Activated CD4-positive, alpha-beta T cell treated with anti-CD3 and anti-CD28 coated beads for 36 hours (primary cell): ENCODE measurements around the gene BIN2. TPM values are rescaled to one million over a fixed set of nuclear protein-coding genes. Genes with fewer than 3 reads are reported as not detected.
"Not testable (repeated sequence)": the region's sequence is repeated elsewhere in the genome, so short reads cannot be mapped to it uniquely, and the experiment has no call there.

ENCODE experiments used
- ATAC-seq: fragments of 200-7000 bp; cut with Tn5 transposase; one replicate; pipeline ENCODE4 v1.10.0; 2021; ENCODE audit warnings: mild to moderate bottlenecking, moderate library complexity
- CTCF ChIA-PET: fragments of 350-600 bp; sonication (Branson Sonifier 250); formaldehyde crosslinking; loops from one replicate; lab custom pipeline; 2021; ENCODE audit warnings: antibody characterized with exemption; lab: Charles Lee
- POLR2A ChIA-PET: fragments of 350-600 bp; sonication (Branson Sonifier 250); formaldehyde crosslinking; loops from one replicate; lab custom pipeline; 2021; ENCODE audit warnings: antibody characterized with exemption, inconsistent platforms; lab: Charles Lee
- DNase-seq: peaks from one replicate; pipeline ENCODE4 v3.0.0-alpha.2; 2020
- H3K27ac Mint-ChIP-seq: one replicate; pipeline ENCODE4 v1.8.0; 2021; ENCODE audit warnings: mixed read lengths
- H3K27me3 Mint-ChIP-seq: one replicate; pipeline ENCODE4 v1.8.0; 2021; ENCODE audit warnings: mixed read lengths
- H3K36me3 Mint-ChIP-seq: one replicate; pipeline ENCODE4 v1.8.0; 2021; ENCODE audit warnings: low read depth, mixed read lengths
- H3K4me1 Mint-ChIP-seq: one replicate; pipeline ENCODE4 v1.8.0; 2021; ENCODE audit warnings: mixed read lengths
- H3K4me3 Mint-ChIP-seq: one replicate; pipeline ENCODE4 v1.8.0; 2021; ENCODE audit warnings: mild to moderate bottlenecking, moderate library complexity, mixed read lengths
- H3K9me3 Mint-ChIP-seq: one replicate; pipeline ENCODE4 v1.8.0; 2021; ENCODE audit warnings: low read depth, mixed read lengths
- intact Hi-C, 2 experiments: fragments of 100-400 bp; cut with DNase I in 1 of 2; cut with micrococcal nuclease in 1 of 2; formaldehyde crosslinking; loops; one replicate each; pipeline versions ENCODE4 v1.14.2 to v1.15.1; 2022 to 2024; cut with DNase I, micrococcal nuclease
- total RNA-seq, 2 experiments: library from RNA; stranded (reverse); gene quantifications; one replicate each; pipeline ENCODE4 v1.2.3, GENCODE V29; 2021

Gene BIN2
- total RNA-seq, 2 experiments from 2014 or later = 39.9 to 48.8 TPM

DNA sequence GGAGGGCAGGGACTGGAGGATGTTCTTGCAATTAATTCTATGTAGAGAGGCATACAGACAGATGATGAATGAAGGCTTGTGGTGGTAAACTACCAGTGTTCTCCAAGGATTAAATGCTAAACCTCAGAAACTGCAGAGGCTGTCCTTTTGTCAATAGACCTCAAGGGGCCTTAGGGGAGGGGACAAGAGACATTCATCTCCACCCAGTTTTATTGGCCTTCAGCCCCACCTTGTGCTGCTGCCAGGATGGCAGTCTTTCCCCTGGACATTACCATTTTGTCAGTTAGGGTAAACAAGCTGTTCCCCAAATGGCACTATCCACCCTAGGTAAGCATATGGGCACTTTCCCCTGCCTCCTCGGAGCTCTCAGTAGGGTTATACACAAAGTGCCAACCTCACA is 48.9 kb downstream of the BIN2 start:
- no peak overlapping the region for H3K4me3 Mint-ChIP-seq
- ATAC-seq = no peak
- peaks cover 11% of the 10 kb centered on the region for H3K4me1 Mint-ChIP-seq
- intact Hi-C loops = no loop called here
- ChIA-PET CTCF (interaction anchor here (0.7 to 3.2 kb wide), 3 partner anchors 11 to 1099 kb away, joined by 4 to 14 read pairs (median 4); no protein-coding TSS in a partner anchor), POLR2A (interaction anchor here (0.6 kb wide), 1 partner anchor 44 kb away, joined by 5 read pairs; no protein-coding TSS in a partner anchor)
- no peaks in the 10 kb centered on the region for H3K36me3 Mint-ChIP-seq
- H3K27ac Mint-ChIP-seq = no peak overlapping the region
- no peak for DNase-seq
- peaks cover 7% of the 10 kb centered on the region for H3K27me3 Mint-ChIP-seq
- no peaks in the 10 kb centered on the region for H3K9me3 Mint-ChIP-seq

GRCh38 chr12:51272810-51273209 is 51.2 kb downstream of the BIN2 start:
- intact Hi-C loops = not testable (repeated sequence)
- CTCF ChIA-PET = interaction anchor here (5.2 kb wide), 1 partner anchor 67 kb away, joined by 71 read pairs; no protein-coding TSS in a partner anchor

GRCh38 chr12:51270951-51271518 is 52.9 kb downstream of the BIN2 start:
- Mint-ChIP-seq H3K9me3 (no peaks in the 10 kb centered on the region), H3K4me3 (peak overlapping the region; percentile 78), H3K27me3 (peaks cover 12% of the 10 kb centered on the region), H3K36me3 (no peaks in the 10 kb centered on the region), H3K4me1 (peaks cover 15% of the 10 kb centered on the region), H3K27ac (no peak overlapping the region)
- ATAC-seq (peak; percentile 62), DNase-seq (no peak)
- intact Hi-C loops = no loop called here
- ChIA-PET CTCF (interaction anchor here (0.7 to 5.2 kb wide), 10 partner anchors 10 to 282 kb away, joined by 3 to 71 read pairs (median 4); no protein-coding TSS in a partner anchor), POLR2A (interaction anchor here (0.6 to 1.1 kb wide), 5 partner anchors 30 to 247 kb away, joined by 3 to 7 read pairs (median 3); partner anchors contain the start of gene POU6F1)

More at GRCh38 chr12:51272810-51273209, 51.2 kb downstream of the BIN2 start:
- H3K4me3 Mint-ChIP-seq, POLR2A ChIA-PET, H3K9me3 Mint-ChIP-seq, DNase-seq, H3K27ac Mint-ChIP-seq, H3K36me3 Mint-ChIP-seq, ATAC-seq: not testable (repeated sequence)
- Mint-ChIP-seq H3K27me3 (peaks cover 12% of the 10 kb centered on the region), H3K4me1 (peaks cover 15% of the 10 kb centered on the region)

DNA sequence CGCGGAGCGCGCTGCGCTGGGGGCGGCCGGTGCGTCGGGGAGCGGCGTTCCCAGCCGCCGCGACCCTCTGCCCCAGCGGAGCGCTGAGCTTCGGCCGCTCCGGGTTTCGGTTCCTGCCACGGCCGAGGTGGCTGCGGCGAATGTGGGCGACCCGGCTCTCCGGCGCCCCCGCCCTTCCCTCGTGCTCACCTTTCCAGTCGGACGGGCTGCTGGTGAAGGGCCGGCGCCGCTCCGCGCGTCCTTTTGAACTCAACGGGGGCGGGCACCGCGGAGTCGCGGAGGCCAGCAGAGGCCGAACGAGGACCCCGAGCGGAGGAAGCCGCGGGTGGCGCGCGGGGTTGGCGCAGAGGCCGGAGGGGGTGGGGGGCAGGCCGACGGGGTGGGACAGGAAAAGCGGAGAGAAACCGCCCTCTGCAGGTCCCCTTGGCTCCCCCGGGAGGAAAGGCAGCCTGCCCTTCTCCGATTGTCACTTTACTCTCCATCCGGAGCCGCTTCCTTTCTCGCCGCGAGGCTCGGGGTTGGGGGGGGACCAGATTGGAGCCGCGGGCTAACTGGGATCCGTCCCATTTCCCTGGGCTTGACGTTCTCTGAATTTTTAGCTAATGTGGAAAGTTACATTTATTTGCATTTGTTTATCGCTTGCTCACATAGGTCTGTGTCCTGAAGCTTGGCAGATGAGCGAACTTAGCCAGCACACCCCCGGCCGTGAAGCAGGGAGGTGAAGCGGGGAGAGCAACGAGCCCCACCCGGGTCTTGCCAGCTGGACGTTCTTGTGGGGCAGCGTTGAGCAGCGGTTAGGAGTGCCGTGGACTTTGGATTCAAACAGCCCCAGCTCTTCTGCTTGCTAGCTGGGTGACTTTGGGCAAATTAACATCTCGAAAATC is 53.7 kb downstream of the BIN2 start, which contains the start of gene SMAGP:
Gene SMAGP (minus strand): TSS at position 349 of the 884 bp plus-strand sequence. CDS start 1,137 bp downstream, outside the sequence.
- peak within 1 kb of the TSS; percentile 78 for H3K4me3 Mint-ChIP-seq
- ATAC-seq (peak; percentile 41), DNase-seq (peak; percentile 57)
- intact Hi-C loops = no loop called here
- peaks cover 14% of the 10 kb centered on the region for H3K27me3 Mint-ChIP-seq
- POLR2A ChIA-PET = interaction anchor here (0.6 to 1.1 kb wide), 5 partner anchors 30 to 246 kb away, joined by 3 to 7 read pairs (median 3); partner anchors contain the start of gene POU6F1
- no peak within 1 kb of the TSS for H3K27ac Mint-ChIP-seq
- peaks cover 2% of the 10 kb centered on the region for H3K9me3 Mint-ChIP-seq
- H3K36me3 Mint-ChIP-seq = no peaks in the 10 kb centered on the region
- CTCF ChIA-PET = interaction anchor here (0.6 to 5.2 kb wide), 11 partner anchors 9 to 281 kb away, joined by 3 to 71 read pairs (median 4); partner anchors contain the start of gene POU6F1
- H3K4me1 Mint-ChIP-seq = peaks cover 18% of the 10 kb centered on the region

DNA sequence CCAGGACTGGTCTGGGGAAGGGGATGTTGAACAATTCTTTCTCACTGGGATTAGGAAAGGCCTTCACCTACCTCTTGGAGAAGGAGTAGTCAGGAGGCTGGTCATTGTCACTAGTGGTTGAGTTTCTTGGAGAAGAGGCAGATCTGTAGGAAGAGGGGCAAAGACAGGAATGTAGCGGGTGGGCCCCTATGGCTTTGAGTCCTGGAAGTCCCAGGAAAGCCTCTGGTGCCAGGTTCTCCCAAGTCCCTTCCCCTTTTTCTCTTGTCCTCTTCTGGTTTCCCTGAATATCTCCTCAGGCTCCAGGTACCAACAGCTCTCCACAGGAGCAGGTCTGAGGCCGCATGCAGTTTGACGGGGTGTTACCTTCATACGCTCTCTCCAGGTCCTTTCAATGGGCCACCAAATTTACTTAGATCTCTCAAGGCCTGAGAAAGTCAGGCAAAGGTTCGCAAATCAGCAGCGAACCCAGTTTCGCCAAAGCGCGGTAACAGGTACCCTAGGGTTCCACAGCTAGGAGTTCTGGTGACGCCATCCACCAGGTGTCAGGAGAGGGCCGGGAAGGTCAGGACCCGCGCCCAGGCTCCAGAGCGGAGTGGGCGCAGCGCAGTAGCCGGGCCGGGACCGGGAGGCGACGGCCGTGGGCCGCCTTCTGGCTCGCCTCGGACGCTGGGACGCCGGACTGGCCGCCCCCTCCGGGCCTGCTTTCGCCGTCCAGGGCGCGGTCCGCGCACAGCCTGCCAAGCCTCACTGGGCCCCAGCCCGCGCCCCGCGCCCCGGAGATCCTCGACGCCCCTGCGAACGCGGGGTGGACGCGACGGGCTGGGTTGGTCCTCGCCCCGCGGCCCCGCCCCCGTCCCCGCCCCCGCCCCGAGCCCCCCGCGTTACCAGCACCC is 54.6 kb downstream of the BIN2 start:
- Mint-ChIP-seq H3K4me3 (peak overlapping the region; percentile 60), H3K4me1 (peaks cover 23% of the 10 kb centered on the region), H3K36me3 (no peaks in the 10 kb centered on the region), H3K9me3 (peaks cover 2% of the 10 kb centered on the region), H3K27ac (no peak overlapping the region), H3K27me3 (peaks cover 14% of the 10 kb centered on the region)
- ChIA-PET POLR2A (interaction anchor here (0.7 kb wide), 1 partner anchor 72 kb away, joined by 3 read pairs; no protein-coding TSS in a partner anchor), CTCF (interaction anchor here (0.6 to 5.2 kb wide), 6 partner anchors 51 to 547 kb away, joined by 3 to 71 read pairs (median 3); partner anchors contain the start of gene POU6F1)
- DNase-seq (peak; percentile 80), ATAC-seq (peak; percentile 74)
- intact Hi-C loops = loop anchor here (1.0 to 5.0 kb wide), 4 partner anchors 53 to 263 kb away; partner anchors contain the start of genes BIN2 (in 1 of the 2) and LETMD1 (in 1 of the 2)

DNA sequence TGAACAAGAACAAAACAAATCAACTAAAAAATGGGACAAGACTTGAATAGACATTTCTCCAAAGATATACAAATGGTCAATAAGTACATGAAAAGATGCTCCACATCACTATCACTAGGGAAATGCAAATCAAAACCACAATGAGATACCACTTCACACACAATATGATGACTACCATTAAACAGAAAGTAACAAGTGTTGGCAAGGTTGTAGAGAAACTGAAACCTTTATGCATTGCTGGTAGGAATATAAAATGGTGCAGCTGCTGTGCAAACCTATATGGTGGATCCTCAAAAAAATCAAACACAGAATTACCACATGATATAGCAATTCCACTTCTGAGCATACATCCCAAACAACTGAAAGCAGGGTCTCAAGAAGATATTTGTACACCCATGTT is 59.0 kb downstream of the BIN2 start:
- peaks cover 7% of the 10 kb centered on the region for H3K27me3 Mint-ChIP-seq
- no peak overlapping the region for H3K4me3 Mint-ChIP-seq
- CTCF ChIA-PET = interaction anchor here (0.8 kb wide), 1 partner anchor 47 kb away, joined by 3 read pairs; no protein-coding TSS in a partner anchor
- ATAC-seq (peak; percentile 77), DNase-seq (no peak)
- H3K4me1 Mint-ChIP-seq = peaks cover 25% of the 10 kb centered on the region
- intact Hi-C loops = loop anchor here (5.0 kb wide), 3 partner anchors 57 to 267 kb away; partner anchors contain the start of genes BIN2 (in 1 of the 2) and LETMD1 (in 1 of the 2)
- POLR2A ChIA-PET = no interaction called here
- peaks cover 2% of the 10 kb centered on the region for H3K9me3 Mint-ChIP-seq
- no peaks in the 10 kb centered on the region for H3K36me3 Mint-ChIP-seq
- H3K27ac Mint-ChIP-seq = no peak overlapping the region

- POLR2A ChIA-PET = interaction anchor here (0.6 kb wide), 1 partner anchor 12 kb away, joined by 4 read pairs; no protein-coding TSS in a partner anchor
- Mint-ChIP-seq H3K27me3 (peaks cover 5% of the 10 kb centered on the region), H3K36me3 (no peaks in the 10 kb centered on the region), H3K4me1 (peaks cover 23% of the 10 kb centered on the region), H3K9me3 (peaks cover 2% of the 10 kb centered on the region), H3K27ac (no peak overlapping the region), H3K4me3 (no peak overlapping the region)
- intact Hi-C loops = no loop called here
- DNase-seq (no peak), ATAC-seq (no peak)
- CTCF ChIA-PET = interaction anchor here (0.6 to 0.8 kb wide), 2 partner anchors 46 to 870 kb away, joined by 3 read pairs; no protein-coding TSS in a partner anchor
Observed at GRCh38 chr12:51264297-51264696, 59.7 kb downstream of the BIN2 start.

GRCh38 chr12:51263341-51263740 is 60.6 kb downstream of the BIN2 start:
- no peak overlapping the region for H3K4me3 Mint-ChIP-seq
- peaks cover 2% of the 10 kb centered on the region for H3K9me3 Mint-ChIP-seq
- no peak overlapping the region for H3K27ac Mint-ChIP-seq
- DNase-seq (no peak), ATAC-seq (no peak)
- peaks cover 2% of the 10 kb centered on the region for H3K27me3 Mint-ChIP-seq
- intact Hi-C loops = no loop called here
- CTCF ChIA-PET = interaction anchor here (3.4 kb wide), 1 partner anchor 78 kb away, joined by 28 read pairs; no protein-coding TSS in a partner anchor
- H3K36me3 Mint-ChIP-seq = no peaks in the 10 kb centered on the region
- POLR2A ChIA-PET = no interaction called here
- H3K4me1 Mint-ChIP-seq = peaks cover 19% of the 10 kb centered on the region

- H3K27me3 Mint-ChIP-seq = peaks cover 2% of the 10 kb centered on the region
- H3K9me3 Mint-ChIP-seq = peaks cover 2% of the 10 kb centered on the region
- no peak for ATAC-seq
- intact Hi-C loops = no loop called here
- no peak overlapping the region for H3K4me3 Mint-ChIP-seq
- no peaks in the 10 kb centered on the region for H3K36me3 Mint-ChIP-seq
- ChIA-PET CTCF (interaction anchor here (0.7 to 3.4 kb wide), 7 partner anchors 8 to 237 kb away, joined by 3 to 28 read pairs (median 4); partner anchors contain the start of genes SLC11A2 and SMAGP), POLR2A (interaction anchor here (0.8 kb wide), 1 partner anchor 498 kb away, joined by 3 read pairs; no protein-coding TSS in a partner anchor)
- peaks cover 19% of the 10 kb centered on the region for H3K4me1 Mint-ChIP-seq
- H3K27ac Mint-ChIP-seq = no peak overlapping the region
- DNase-seq = peak; percentile 65
Observed at GRCh38 chr12:51262758-51263177, 61.2 kb downstream of the BIN2 start.

- H3K36me3 Mint-ChIP-seq, DNase-seq, H3K27me3 Mint-ChIP-seq, H3K27ac Mint-ChIP-seq, H3K4me3 Mint-ChIP-seq, ATAC-seq, H3K9me3 Mint-ChIP-seq, intact Hi-C loops, POLR2A ChIA-PET: not testable (repeated sequence)
- CTCF ChIA-PET = interaction anchor here (0.6 to 1.0 kb wide), 3 partner anchors 59 to 175 kb away, joined by 3 read pairs; no protein-coding TSS in a partner anchor
- H3K4me1 Mint-ChIP-seq = peaks cover 11% of the 10 kb centered on the region
Observed at GRCh38 chr12:51259600-51259999, 64.4 kb downstream of the BIN2 start.
